Rectal smooth muscle tissue (tissue), 1 donor: ENCODE measurements around the gene VCL.

Source experiments
- H3K27ac ChIP-seq: one replicate; pipeline ENCODE4 v1.7.0; 2013; ENCODE audit warnings: low read depth, low read length, inconsistent platforms
- H3K27me3 ChIP-seq: one replicate; pipeline ENCODE4 v1.7.0; 2013; ENCODE audit warnings: low read length; ENCODE audit not compliant: control insufficient read depth, insufficient read depth
- H3K36me3 ChIP-seq: one replicate; pipeline ENCODE4 v1.7.0; 2013; ENCODE audit warnings: low read length; ENCODE audit not compliant: control insufficient read depth, insufficient read depth
- H3K4me1 ChIP-seq: one replicate; pipeline ENCODE4 v1.7.0; 2013; ENCODE audit warnings: low read length; ENCODE audit not compliant: control insufficient read depth, insufficient read depth
- H3K4me3 ChIP-seq: one replicate; pipeline ENCODE4 v1.7.0; 2013; ENCODE audit warnings: low read length
- H3K9ac ChIP-seq: one replicate; pipeline ENCODE4 v1.7.0; 2013; ENCODE audit warnings: low read length

VCL gene

GRCh38 chr10:74096777-74097176, 98.9 kb downstream of the VCL start:
- H3K27me3 ChIP-seq = no peaks in the 10 kb centered on the region

GRCh38 chr10:74097776-74098175, 99.9 kb downstream of the VCL start:
- no peaks in the 10 kb centered on the region for H3K27me3 ChIP-seq
- H3K4me3 ChIP-seq = no peak overlapping the region
- H3K27ac ChIP-seq = no peak overlapping the region
- H3K36me3 ChIP-seq = peaks cover 25% of the 10 kb centered on the region
- no peaks in the 10 kb centered on the region for H3K4me1 ChIP-seq
- H3K9ac ChIP-seq = no peak overlapping the region

More at GRCh38 chr10:74096777-74097176, 98.9 kb downstream of the VCL start:
- Histone ChIP-seq H3K27ac (no peak overlapping the region), H3K9ac (no peak overlapping the region), H3K4me1 (no peaks in the 10 kb centered on the region), H3K4me3 (no peak overlapping the region), H3K36me3 (peaks cover 29% of the 10 kb centered on the region)

- H3K27ac ChIP-seq = no peak overlapping the region
- H3K4me3 ChIP-seq = no peak overlapping the region
- H3K36me3 ChIP-seq = peaks cover 28% of the 10 kb centered on the region
- H3K4me1 ChIP-seq = no peaks in the 10 kb centered on the region
- no peaks in the 10 kb centered on the region for H3K27me3 ChIP-seq
- no peak overlapping the region for H3K9ac ChIP-seq
These were observed 101.5 kb downstream of the VCL start for GRCh38 chr10:74099420-74099819.

- Histone ChIP-seq H3K4me3 (no peak overlapping the region), H3K9ac (no peak overlapping the region), H3K36me3 (peaks cover 30% of the 10 kb centered on the region), H3K27ac (no peak overlapping the region), H3K4me1 (no peaks in the 10 kb centered on the region), H3K27me3 (no peaks in the 10 kb centered on the region)
These were observed 101.9 kb downstream of the VCL start for GRCh38 chr10:74099836-74100235.

- peaks cover 44% of the 10 kb centered on the region for H3K36me3 ChIP-seq
- peaks cover 4% of the 10 kb centered on the region for H3K4me1 ChIP-seq
- H3K27ac ChIP-seq = no peak overlapping the region
- no peak overlapping the region for H3K4me3 ChIP-seq
- H3K27me3 ChIP-seq = no peaks in the 10 kb centered on the region
- no peak overlapping the region for H3K9ac ChIP-seq
These were observed 105.8 kb downstream of the VCL start for GRCh38 chr10:74103560-74104258.

GRCh38 chr10:74104480-74104879, 106.6 kb downstream of the VCL start:
- Histone ChIP-seq H3K27me3 (no peaks in the 10 kb centered on the region), H3K4me3 (no peak overlapping the region), H3K9ac (no peak overlapping the region), H3K4me1 (peaks cover 4% of the 10 kb centered on the region), H3K36me3 (peaks cover 46% of the 10 kb centered on the region), H3K27ac (no peak overlapping the region)

- peaks cover 4% of the 10 kb centered on the region for H3K4me1 ChIP-seq
- no peak overlapping the region for H3K27ac ChIP-seq
- no peaks in the 10 kb centered on the region for H3K27me3 ChIP-seq
- peaks cover 44% of the 10 kb centered on the region for H3K36me3 ChIP-seq
- no peak overlapping the region for H3K9ac ChIP-seq
- H3K4me3 ChIP-seq = no peak overlapping the region
These were observed 107.1 kb downstream of the VCL start for GRCh38 chr10:74104996-74105395.

- H3K9ac ChIP-seq = no peak overlapping the region
- peaks cover 57% of the 10 kb centered on the region for H3K36me3 ChIP-seq
- H3K27ac ChIP-seq = no peak overlapping the region
- H3K4me3 ChIP-seq = no peak overlapping the region
- H3K4me1 ChIP-seq = peaks cover 4% of the 10 kb centered on the region
- no peaks in the 10 kb centered on the region for H3K27me3 ChIP-seq
These were observed 109.5 kb downstream of the VCL start for GRCh38 chr10:74107391-74107790.

- Histone ChIP-seq H3K36me3 (peaks cover 65% of the 10 kb centered on the region), H3K4me3 (no peak overlapping the region), H3K27me3 (no peaks in the 10 kb centered on the region), H3K27ac (no peak overlapping the region), H3K9ac (no peak overlapping the region), H3K4me1 (peaks cover 11% of the 10 kb centered on the region)
These were observed 111.5 kb downstream of the VCL start for GRCh38 chr10:74109452-74109851.

- H3K4me1 ChIP-seq = peaks cover 11% of the 10 kb centered on the region
These were observed 112.2 kb downstream of the VCL start for GRCh38 chr10:74110120-74110519.

GRCh38 chr10:74111799-74112198, 113.9 kb downstream of the VCL start:
- Histone ChIP-seq H3K36me3 (peaks cover 58% of the 10 kb centered on the region), H3K27me3 (no peaks in the 10 kb centered on the region), H3K9ac (no peak overlapping the region), H3K27ac (no peak overlapping the region), H3K4me3 (no peak overlapping the region), H3K4me1 (peaks cover 8% of the 10 kb centered on the region)

More at GRCh38 chr10:74110120-74110519, 112.2 kb downstream of the VCL start:
- Histone ChIP-seq H3K9ac (no peak overlapping the region), H3K4me3 (no peak overlapping the region), H3K36me3 (peaks cover 61% of the 10 kb centered on the region), H3K27ac (no peak overlapping the region), H3K27me3 (no peaks in the 10 kb centered on the region)

- Histone ChIP-seq H3K4me1 (peaks cover 7% of the 10 kb centered on the region), H3K9ac (no peak overlapping the region), H3K27me3 (no peaks in the 10 kb centered on the region), H3K27ac (peak overlapping the region; percentile 42), H3K36me3 (peaks cover 67% of the 10 kb centered on the region), H3K4me3 (no peak overlapping the region)
These were observed 115.6 kb downstream of the VCL start for GRCh38 chr10:74113546-74113945.

- Histone ChIP-seq H3K9ac (no peak overlapping the region), H3K27ac (peak overlapping the region; percentile 21), H3K4me1 (peaks cover 7% of the 10 kb centered on the region), H3K27me3 (no peaks in the 10 kb centered on the region), H3K36me3 (peaks cover 69% of the 10 kb centered on the region), H3K4me3 (no peak overlapping the region)
These were observed 116.1 kb downstream of the VCL start for GRCh38 chr10:74114041-74114448.
